Daoy (cell line): Measurements from ENCODE around the gene DENND4C. TPM values are rescaled to one million over a fixed set of nuclear protein-coding genes. Genes with fewer than 3 reads are reported as not detected.
"Not testable (repeated sequence)": the region's sequence is repeated elsewhere in the genome, so short reads cannot be mapped to it uniquely, and the experiment has no call there.

Experiments used
- DNase-seq: peaks from one replicate; pipeline ENCODE4 v3.0.0-alpha.2; 2015; ENCODE audit warnings: low read depth
- total RNA-seq: library from RNA; depleted of rRNA; stranded (reverse); fragments of >200 nt; shearing (Covaris generic); gene quantifications from 2 replicates; pipeline ENCODE4 v1.2.3, GENCODE V29; 2014; rRNA removed

DENND4C gene
- 9.1 and 10.5 TPM in 2 replicates for total RNA-seq

- peak; percentile 84 for DNase-seq
Measured at GRCh38 chr9:19230355-19231125, at the start of gene DENND4C. Gene DENND4C, plus strand, starts transcription at chr9:19230693. Its CDS starts 45,482 bp downstream, at chr9:19276175.

GRCh38 chr9:19180991-19181390 lies 49.5 kb upstream of the DENND4C start:
- no peak for DNase-seq

GRCh38 chr9:19181561-19181960 lies 48.9 kb upstream of the DENND4C start:
- DNase-seq: no peak

- DNase-seq: peak; percentile 81
Measured at GRCh38 chr9:19184144-19184917, 46.2 kb upstream of the DENND4C start.

- DNase-seq: no peak
Measured at GRCh38 chr9:19185191-19185590, 45.3 kb upstream of the DENND4C start.

- DNase-seq: no peak
Measured at GRCh38 chr9:19186232-19186631, 44.3 kb upstream of the DENND4C start.

- no peak for DNase-seq
Measured at GRCh38 chr9:19188771-19189170, 41.7 kb upstream of the DENND4C start.

- no peak for DNase-seq
Measured at GRCh38 chr9:19192202-19193028, 38.1 kb upstream of the DENND4C start.

- no peak for DNase-seq
Measured at GRCh38 chr9:19193029-19193324, 37.5 kb upstream of the DENND4C start.

- DNase-seq: not testable (repeated sequence)
Measured at GRCh38 chr9:19193358-19193973, 37.0 kb upstream of the DENND4C start.

GRCh38 chr9:19198406-19198805 lies 32.1 kb upstream of the DENND4C start:
- DNase-seq: no peak

GRCh38 chr9:19199012-19199411 lies 31.5 kb upstream of the DENND4C start:
- DNase-seq: no peak

GRCh38 chr9:19200229-19200628 lies 30.3 kb upstream of the DENND4C start:
- DNase-seq: no peak

- no peak for DNase-seq
Measured at GRCh38 chr9:19201899-19202891, 28.3 kb upstream of the DENND4C start.

- no peak for DNase-seq
Measured at GRCh38 chr9:19203058-19203457, 27.4 kb upstream of the DENND4C start.

- no peak for DNase-seq
Measured at GRCh38 chr9:19208653-19209052, 21.8 kb upstream of the DENND4C start.

- DNase-seq: no peak
Measured at GRCh38 chr9:19209188-19209587, 21.3 kb upstream of the DENND4C start.

- DNase-seq: no peak
Measured at GRCh38 chr9:19213823-19214222, 16.7 kb upstream of the DENND4C start.

- DNase-seq: no peak
Measured at GRCh38 chr9:19216466-19216865, 14.0 kb upstream of the DENND4C start.

GRCh38 chr9:19221326-19221725 lies 9.2 kb upstream of the DENND4C start:
- no peak for DNase-seq

GRCh38 chr9:19223724-19224123 lies 6.8 kb upstream of the DENND4C start:
- no peak for DNase-seq
